MCF 10A (cell line): ENCODE data around the gene ZNF700. TPM values are rescaled to one million over a fixed set of nuclear protein-coding genes. Genes with fewer than 3 reads are reported as not detected.
"Not testable (repeated sequence)": the region's sequence is repeated elsewhere in the genome, so short reads cannot be mapped to it uniquely, and the experiment has no call there.

ENCODE experiments used
- Bru-seq: library from RNA; stranded (reverse); fragments of 400-500 nt; gene quantifications from one replicate; lab custom pipeline; 2021; lab: Mats Ljungman, UMichigan
- BruChase-seq, 2 experiments: library from RNA; stranded (reverse); fragments of 400-500 nt; gene quantifications; one replicate each; lab custom pipeline; 2021; lab: Mats Ljungman, UMichigan
- BruUV-seq: library from RNA; stranded (reverse); fragments of 400-500 nt; replicated peaks from 2 replicates; lab custom pipeline; 2021; lab: Mats Ljungman, UMichigan
- CTCF ChIA-PET: fragments of 300-600 bp; sonication (Branson Sonifier 250); formaldehyde crosslinking; extraction: SDS; loops from one replicate; lab custom pipeline; 2021; ENCODE audit warnings: antibody characterized with exemption, inconsistent platforms; lab: Yijun Ruan, JAX
- POLR2A ChIA-PET: fragments of 300-600, 350-650 bp; sonication (Branson Sonifier 250); formaldehyde crosslinking; extraction: SDS; loops from one replicate; lab custom pipeline; 2020; ENCODE audit warnings: antibody characterized with exemption, inconsistent platforms; lab: Yijun Ruan, JAX
- DNase-seq: peaks from one replicate; pipeline ENCODE4 v3.0.0-alpha.2; 2018; ENCODE audit not compliant: unreplicated experiment
- H3K27ac Mint-ChIP-seq: one replicate; pipeline ENCODE4 v1.8.0; 2022; ENCODE audit warnings: mild to moderate bottlenecking, low read depth, mixed read lengths; ENCODE audit not compliant: unreplicated experiment
- H3K27me3 Mint-ChIP-seq: one replicate; pipeline ENCODE4 v1.8.0; 2022; ENCODE audit warnings: mixed read lengths; ENCODE audit not compliant: insufficient read depth, unreplicated experiment
- H3K36me3 Mint-ChIP-seq: one replicate; pipeline ENCODE4 v1.8.0; 2022; ENCODE audit warnings: mild to moderate bottlenecking, moderate library complexity, mixed read lengths; ENCODE audit not compliant: insufficient read depth, unreplicated experiment
- H3K4me1 Mint-ChIP-seq: one replicate; pipeline ENCODE4 v1.8.0; 2022; ENCODE audit warnings: mixed read lengths; ENCODE audit not compliant: insufficient read depth, unreplicated experiment
- H3K4me3 Mint-ChIP-seq: one replicate; pipeline ENCODE4 v1.8.0; 2022; ENCODE audit warnings: mild to moderate bottlenecking, moderate library complexity, mixed read lengths; ENCODE audit not compliant: unreplicated experiment
- H3K9me3 Mint-ChIP-seq: one replicate; pipeline ENCODE4 v1.8.0; 2022; ENCODE audit warnings: mixed read lengths; ENCODE audit not compliant: unreplicated experiment
- intact Hi-C: fragments of 100-400 bp; cut with micrococcal nuclease; formaldehyde crosslinking; loops from 2 replicates; pipeline ENCODE4 v1.14.1; 2022
- long read RNA-seq: library from polyadenylated mRNA; stranded (forward); transcript quantifications from one replicate; pipeline ENCODE4 v2.0.0, GENCODE V29; 2022
- total RNA-seq: library from RNA; stranded (reverse); gene quantifications from 2 replicates; pipeline ENCODE4 v1.2.3, GENCODE V29; 2022
- TF ChIP-seq, protein P1 (sequence below): fragments of 200-600 bp; IDR thresholded peaks from one replicate; pipeline ENCODE4 v1.8.0; 2022; ENCODE audit warnings: antibody characterized with exemption, mild to moderate bottlenecking; ENCODE audit not compliant: unreplicated experiment

The ZNF700 gene
- 5.6 and 5.9 TPM in 2 replicates for total RNA-seq
- Bru-seq, nascent RNA, result percentile 79 among the genes with signal in this experiment
- percentile 81 among the genes with signal in this experiment for BruChase-seq, experiment 1, labeled RNA remaining after a 6-hour chase
- percentile 93 among the genes with signal in this experiment for BruChase-seq, experiment 2, labeled RNA remaining after a 2-hour chase
- long read RNA-seq, transcript ZNF700-201 (4 exons, 2,882 nt), result major isoform, 5 of 10 reads
- long read RNA-seq, partial matches to known transcripts, result 0 of 10 reads
- long read RNA-seq, other reads (novel, unspliced or antisense), result 2 of 10 reads

GRCh38 chr19:11924886-11925650, at the start of gene ZNF700:
Gene ZNF700, plus strand, starts transcription at chr19:11925107. Its CDS starts 104 bp downstream, at chr19:11925211.
- peaks cover 16% of the 10 kb centered on the region for H3K4me1 Mint-ChIP-seq
- BruUV-seq, result TSS peak; percentile 50
- peaks cover 4% of the 10 kb centered on the region for H3K36me3 Mint-ChIP-seq
- H3K27me3 Mint-ChIP-seq, result no peaks in the 10 kb centered on the region
- ChIA-PET CTCF (interaction anchor here (0.5 to 6.3 kb wide), 14 partner anchors 10 to 1266 kb away, joined by 3 to 142 read pairs (median 4); partner anchors contain the start of genes ZNF20 and ZNF491), POLR2A (interaction anchor here (0.6 to 4.8 kb wide), 9 partner anchors 63 to 996 kb away, joined by 3 to 67 read pairs (median 4); partner anchors contain the start of genes ZNF136, ZNF20, ZNF490 and ZNF791)
- H3K4me3 Mint-ChIP-seq, result peak within 1 kb of the TSS; percentile 82
- intact Hi-C loops, result no loop called here
- TF ChIP-seq, protein P1, sequence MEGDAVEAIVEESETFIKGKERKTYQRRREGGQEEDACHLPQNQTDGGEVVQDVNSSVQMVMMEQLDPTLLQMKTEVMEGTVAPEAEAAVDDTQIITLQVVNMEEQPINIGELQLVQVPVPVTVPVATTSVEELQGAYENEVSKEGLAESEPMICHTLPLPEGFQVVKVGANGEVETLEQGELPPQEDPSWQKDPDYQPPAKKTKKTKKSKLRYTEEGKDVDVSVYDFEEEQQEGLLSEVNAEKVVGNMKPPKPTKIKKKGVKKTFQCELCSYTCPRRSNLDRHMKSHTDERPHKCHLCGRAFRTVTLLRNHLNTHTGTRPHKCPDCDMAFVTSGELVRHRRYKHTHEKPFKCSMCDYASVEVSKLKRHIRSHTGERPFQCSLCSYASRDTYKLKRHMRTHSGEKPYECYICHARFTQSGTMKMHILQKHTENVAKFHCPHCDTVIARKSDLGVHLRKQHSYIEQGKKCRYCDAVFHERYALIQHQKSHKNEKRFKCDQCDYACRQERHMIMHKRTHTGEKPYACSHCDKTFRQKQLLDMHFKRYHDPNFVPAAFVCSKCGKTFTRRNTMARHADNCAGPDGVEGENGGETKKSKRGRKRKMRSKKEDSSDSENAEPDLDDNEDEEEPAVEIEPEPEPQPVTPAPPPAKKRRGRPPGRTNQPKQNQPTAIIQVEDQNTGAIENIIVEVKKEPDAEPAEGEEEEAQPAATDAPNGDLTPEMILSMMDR, result no peak
- no peaks in the 10 kb centered on the region for H3K9me3 Mint-ChIP-seq
- H3K27ac Mint-ChIP-seq, result peak within 1 kb of the TSS; percentile 39
- peak; percentile 97 for DNase-seq

- H3K27ac Mint-ChIP-seq, H3K36me3 Mint-ChIP-seq, H3K4me3 Mint-ChIP-seq, H3K4me1 Mint-ChIP-seq, BruUV-seq, intact Hi-C loops, DNase-seq, H3K27me3 Mint-ChIP-seq: not testable (repeated sequence)
- CTCF ChIA-PET, result interaction anchor here (0.6 to 1.3 kb wide), 4 partner anchors 100 to 261 kb away, joined by 3 to 4 read pairs (median 3); partner anchors contain the start of gene ZNF20
- POLR2A ChIA-PET, result interaction anchor here (1.8 kb wide), 1 partner anchor 260 kb away, joined by 5 read pairs; the partner anchor contains the start of gene ZNF20
- peaks cover 43% of the 10 kb centered on the region for H3K9me3 Mint-ChIP-seq
Observed at GRCh38 chr19:11879687-11880266, 45.1 kb upstream of the ZNF700 start.

DNA sequence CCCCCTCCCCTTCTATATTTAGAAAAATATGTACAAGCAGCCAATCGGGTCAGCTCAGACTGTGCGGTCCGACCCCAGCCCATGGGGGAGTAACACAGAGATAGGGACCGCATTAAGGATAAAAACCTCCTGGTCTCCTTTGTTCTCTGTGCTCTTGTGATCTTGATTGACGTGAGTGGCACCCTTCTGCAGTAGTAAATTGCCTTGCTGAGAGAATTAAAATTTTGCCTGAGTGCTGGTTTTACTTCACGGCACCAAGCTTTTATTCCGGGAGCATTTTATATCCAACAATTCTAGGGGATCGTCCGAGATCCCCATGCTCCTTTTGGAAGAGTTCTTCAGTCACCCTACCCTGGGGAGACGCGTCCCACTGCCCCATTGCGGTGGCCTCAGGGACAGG, 44.3 kb upstream of the ZNF700 start:
- H3K9me3 Mint-ChIP-seq, result peaks cover 41% of the 10 kb centered on the region
- ChIA-PET POLR2A (interaction anchor here (0.7 to 1.8 kb wide), 2 partner anchors 191 to 260 kb away, joined by 3 to 5 read pairs; partner anchors contain the start of gene ZNF20), CTCF (interaction anchor here (0.6 to 1.3 kb wide), 4 partner anchors 88 to 259 kb away, joined by 3 to 5 read pairs (median 4); partner anchors contain the start of gene ZNF20)
- no peaks in the 10 kb centered on the region for H3K27me3 Mint-ChIP-seq
- H3K27ac Mint-ChIP-seq, result no peak overlapping the region
- H3K4me1 Mint-ChIP-seq, result no peaks in the 10 kb centered on the region
- DNase-seq, result no peak
- intact Hi-C loops, result no loop called here
- H3K36me3 Mint-ChIP-seq, result no peaks in the 10 kb centered on the region
- TF ChIP-seq, protein P1, result no peak
- BruUV-seq, result no TSS peak
- no peak overlapping the region for H3K4me3 Mint-ChIP-seq

GRCh38 chr19:11881151-11881800, 43.6 kb upstream of the ZNF700 start:
- Mint-ChIP-seq H3K27me3 (no peaks in the 10 kb centered on the region), H3K4me1 (no peaks in the 10 kb centered on the region), H3K9me3 (peaks cover 35% of the 10 kb centered on the region), H3K36me3 (no peaks in the 10 kb centered on the region), H3K27ac (no peak overlapping the region), H3K4me3 (no peak overlapping the region)
- ChIA-PET CTCF (interaction anchor here (0.6 to 1.5 kb wide), 5 partner anchors 89 to 259 kb away, joined by 3 to 6 read pairs (median 3); partner anchors contain the start of gene ZNF20), POLR2A (interaction anchor here (0.7 to 1.8 kb wide), 2 partner anchors 191 to 259 kb away, joined by 3 to 5 read pairs; partner anchors contain the start of gene ZNF20)
- peak; percentile 30 for DNase-seq
- no TSS peak for BruUV-seq
- TF ChIP-seq, protein P1, result no peak
- intact Hi-C loops, result no loop called here
